ENCODE data around the gene ASPG. TPM values are rescaled to one million over a fixed set of nuclear protein-coding genes. Genes with fewer than 3 reads are reported as not detected.

ASPG gene
- total and polyA plus RNA-seq, 8 donors, result 1.4 to 32.2 (median 11.4) TPM

DNA sequence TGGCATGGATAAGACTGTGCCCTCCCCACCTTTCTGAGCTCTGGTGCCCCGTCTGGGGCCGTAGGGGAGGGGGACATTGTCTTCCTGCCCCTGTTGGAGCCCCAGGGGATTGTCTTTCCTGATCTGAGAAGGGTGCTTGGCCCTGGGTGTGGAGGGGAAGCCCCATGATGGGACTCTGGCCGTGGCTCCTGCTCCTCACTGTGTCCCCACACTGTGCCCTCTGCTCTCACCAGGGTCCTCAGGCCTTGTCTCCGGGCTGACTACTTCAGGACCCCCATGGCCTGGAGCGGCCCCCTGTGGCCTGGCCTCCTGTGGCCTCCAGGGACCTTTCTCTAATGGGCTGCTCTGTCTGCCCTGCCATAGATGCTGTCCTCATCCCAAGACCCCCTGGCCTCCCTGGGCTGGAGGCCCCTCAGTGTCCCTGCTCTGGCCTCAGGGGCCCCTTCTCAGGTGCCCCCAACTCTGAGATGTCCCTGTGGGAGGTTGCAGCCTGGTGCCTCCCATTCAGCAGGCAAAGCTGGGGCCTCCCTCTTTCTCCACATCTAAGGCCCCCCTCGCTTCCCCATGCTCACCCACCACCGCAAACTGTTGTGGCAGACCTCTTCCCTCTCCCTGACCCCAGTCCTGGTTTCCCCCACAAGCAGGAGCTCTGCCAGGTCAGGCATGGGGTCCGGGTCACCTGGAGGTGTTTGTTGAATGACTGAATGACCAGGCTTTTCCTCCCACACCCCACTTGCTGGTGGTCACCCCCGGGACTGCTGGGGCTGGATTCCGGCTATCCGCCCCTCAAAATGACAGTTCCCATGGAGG is 56.8 kb downstream of the ASPG start:
- ATAC-seq (no peak), DNase-seq (peak in 2 of 4 donors; percentile 25 to 62)
- intact Hi-C loops (cut with DNase I), result no loop called here
- no peaks in the 10 kb centered on the region for H3K36me3 ChIP-seq
- H3K27me3 ChIP-seq, result peaks cover 15 to 34% of the 10 kb centered on the region in 2 donors
- H3K4me3 ChIP-seq, result no peak overlapping the region
- no peak overlapping the region for H3K27ac ChIP-seq
- TF ChIP-seq, protein P1, sequence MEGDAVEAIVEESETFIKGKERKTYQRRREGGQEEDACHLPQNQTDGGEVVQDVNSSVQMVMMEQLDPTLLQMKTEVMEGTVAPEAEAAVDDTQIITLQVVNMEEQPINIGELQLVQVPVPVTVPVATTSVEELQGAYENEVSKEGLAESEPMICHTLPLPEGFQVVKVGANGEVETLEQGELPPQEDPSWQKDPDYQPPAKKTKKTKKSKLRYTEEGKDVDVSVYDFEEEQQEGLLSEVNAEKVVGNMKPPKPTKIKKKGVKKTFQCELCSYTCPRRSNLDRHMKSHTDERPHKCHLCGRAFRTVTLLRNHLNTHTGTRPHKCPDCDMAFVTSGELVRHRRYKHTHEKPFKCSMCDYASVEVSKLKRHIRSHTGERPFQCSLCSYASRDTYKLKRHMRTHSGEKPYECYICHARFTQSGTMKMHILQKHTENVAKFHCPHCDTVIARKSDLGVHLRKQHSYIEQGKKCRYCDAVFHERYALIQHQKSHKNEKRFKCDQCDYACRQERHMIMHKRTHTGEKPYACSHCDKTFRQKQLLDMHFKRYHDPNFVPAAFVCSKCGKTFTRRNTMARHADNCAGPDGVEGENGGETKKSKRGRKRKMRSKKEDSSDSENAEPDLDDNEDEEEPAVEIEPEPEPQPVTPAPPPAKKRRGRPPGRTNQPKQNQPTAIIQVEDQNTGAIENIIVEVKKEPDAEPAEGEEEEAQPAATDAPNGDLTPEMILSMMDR (IDR thresholded peaks at IDR 0.05), result no peak
- no peaks in the 10 kb centered on the region for H3K9me3 ChIP-seq
- H3K4me1 ChIP-seq, result peaks cover 10 to 24% of the 10 kb centered on the region in 2 donors

DNA sequence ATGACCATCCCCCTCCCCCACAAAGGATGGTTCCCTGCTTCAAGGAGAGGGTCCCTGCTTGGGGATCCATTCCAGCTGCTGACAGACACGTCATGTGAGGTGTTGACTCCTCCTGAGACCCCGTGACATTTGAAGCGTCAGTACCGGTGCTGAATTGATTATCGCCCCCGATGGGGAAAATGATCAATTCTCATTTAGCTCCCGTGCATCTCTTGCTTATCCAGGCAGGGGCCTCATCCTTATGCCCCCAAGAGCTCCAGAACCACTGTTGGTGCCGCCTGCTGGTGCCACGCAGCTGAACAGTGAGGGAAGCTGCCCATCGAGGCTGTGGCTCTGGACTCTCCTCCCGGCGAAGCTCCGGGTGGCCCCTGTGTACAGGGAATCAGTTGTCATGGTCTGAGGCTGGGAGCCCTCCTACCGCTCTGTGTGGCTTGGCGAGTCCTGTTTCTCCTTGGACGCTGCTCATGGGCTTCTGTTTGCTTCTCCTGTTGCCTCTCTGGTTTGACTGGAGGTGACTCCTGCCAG is 57.5 kb downstream of the ASPG start:
- Histone ChIP-seq H3K9me3 (no peaks in the 10 kb centered on the region), H3K27me3 (peaks cover 14 to 27% of the 10 kb centered on the region in 2 donors), H3K4me1 (peaks cover 3 to 23% of the 10 kb centered on the region in 2 donors), H3K36me3 (no peaks in the 10 kb centered on the region), H3K4me3 (no peak overlapping the region), H3K27ac (no peak overlapping the region)
- DNase-seq (peak in 1 of 4 donors; percentile 65), ATAC-seq (no peak)
- TF ChIP-seq, protein P1 (IDR thresholded peaks at IDR 0.05), result no peak
- intact Hi-C loops (cut with DNase I), result no loop called here

DNA sequence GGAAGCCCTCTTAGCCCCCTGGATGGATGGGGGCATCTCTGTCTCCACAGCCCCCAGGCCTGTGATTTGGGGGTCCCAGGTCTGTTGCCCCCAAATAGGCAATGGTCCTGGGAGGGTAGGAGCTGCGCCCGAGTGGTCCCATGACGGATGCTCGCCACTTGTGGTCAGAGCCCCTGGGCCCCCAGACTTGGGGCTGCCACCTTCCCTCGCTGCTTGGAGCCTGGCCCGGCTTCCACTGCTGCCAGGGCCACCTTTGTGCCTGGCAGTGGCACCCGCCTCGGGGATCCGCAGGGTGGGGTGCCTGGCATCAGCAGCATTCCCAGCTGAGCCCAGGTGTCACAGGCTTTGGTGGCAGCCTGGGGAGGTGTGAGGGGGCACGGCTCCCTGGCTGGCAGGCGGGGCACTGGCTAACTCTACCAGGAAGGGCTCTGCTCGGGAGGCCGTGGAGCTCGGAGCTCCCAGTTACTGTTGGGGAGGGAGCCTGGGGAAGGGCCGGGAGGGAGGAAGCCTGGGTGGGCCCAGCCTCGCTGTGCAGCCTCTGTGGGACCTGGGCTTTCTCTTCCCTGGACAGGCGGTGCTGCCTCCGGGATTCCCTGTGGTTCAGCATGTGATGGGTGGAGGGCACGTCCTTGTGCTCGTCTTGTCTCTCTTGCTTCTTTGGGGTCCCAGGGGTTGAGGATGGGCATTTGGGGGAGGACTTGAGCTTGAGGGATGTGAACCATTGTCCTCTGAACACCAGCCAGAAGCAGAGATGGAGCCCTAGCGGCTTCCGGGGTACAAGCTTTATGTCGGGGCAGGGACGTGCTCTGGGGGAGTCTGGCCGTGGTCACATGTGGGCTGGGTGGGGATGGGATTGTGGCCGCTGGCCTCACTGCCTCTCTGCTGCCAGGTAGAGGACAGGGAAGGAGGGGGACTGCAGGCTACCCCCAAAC is 58.3 kb downstream of the ASPG start:
- Histone ChIP-seq H3K27ac (no peak overlapping the region), H3K36me3 (no peaks in the 10 kb centered on the region), H3K9me3 (no peaks in the 10 kb centered on the region), H3K4me3 (no peak overlapping the region), H3K4me1 (peaks cover 0 to 15% of the 10 kb centered on the region in 2 donors), H3K27me3 (peaks cover 7 to 19% of the 10 kb centered on the region in 2 donors)
- DNase-seq (peak in 2 of 4 donors; percentile 25 to 68), ATAC-seq (no peak)
- TF ChIP-seq, protein P1 (IDR thresholded peaks at IDR 0.05), result no peak
- intact Hi-C loops (cut with DNase I), result no loop called here

DNA sequence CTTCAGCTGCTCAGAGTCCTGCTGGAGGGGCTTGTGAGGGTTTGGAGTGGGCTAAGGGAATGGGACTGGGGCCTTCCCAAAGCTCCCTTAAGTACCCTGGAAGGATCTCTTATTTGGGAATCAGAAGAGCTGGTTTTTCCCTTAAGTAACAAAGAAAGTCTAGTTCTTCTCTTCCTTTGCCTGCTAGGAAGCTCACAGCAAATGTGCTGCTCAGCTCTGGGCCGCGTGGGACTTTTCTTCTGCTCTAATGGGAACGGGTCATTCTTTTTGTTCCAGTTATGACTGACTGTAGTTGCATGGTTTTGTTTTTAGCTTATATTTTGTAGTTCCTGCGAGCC is 58.9 kb downstream of the ASPG start:
- DNase-seq (no peak), ATAC-seq (no peak)
- Histone ChIP-seq H3K36me3 (no peaks in the 10 kb centered on the region), H3K4me3 (no peak overlapping the region), H3K27me3 (peaks cover 1 to 13% of the 10 kb centered on the region in 2 donors), H3K27ac (no peak overlapping the region), H3K9me3 (no peaks in the 10 kb centered on the region), H3K4me1 (peaks cover 1 to 16% of the 10 kb centered on the region in 2 donors)
- TF ChIP-seq, protein P1 (IDR thresholded peaks at IDR 0.05), result no peak
- intact Hi-C loops (cut with DNase I), result no loop called here

Data from left lung (tissue), 10 donors.